ENCODE data around the gene ZNF396. TPM values are rescaled to one million over a fixed set of nuclear protein-coding genes. Genes with fewer than 3 reads are reported as not detected.

The ZNF396 gene
- total and polyA plus RNA-seq, 2 experiments from 2014 or later = 2.0 to 3.4 TPM

DNA sequence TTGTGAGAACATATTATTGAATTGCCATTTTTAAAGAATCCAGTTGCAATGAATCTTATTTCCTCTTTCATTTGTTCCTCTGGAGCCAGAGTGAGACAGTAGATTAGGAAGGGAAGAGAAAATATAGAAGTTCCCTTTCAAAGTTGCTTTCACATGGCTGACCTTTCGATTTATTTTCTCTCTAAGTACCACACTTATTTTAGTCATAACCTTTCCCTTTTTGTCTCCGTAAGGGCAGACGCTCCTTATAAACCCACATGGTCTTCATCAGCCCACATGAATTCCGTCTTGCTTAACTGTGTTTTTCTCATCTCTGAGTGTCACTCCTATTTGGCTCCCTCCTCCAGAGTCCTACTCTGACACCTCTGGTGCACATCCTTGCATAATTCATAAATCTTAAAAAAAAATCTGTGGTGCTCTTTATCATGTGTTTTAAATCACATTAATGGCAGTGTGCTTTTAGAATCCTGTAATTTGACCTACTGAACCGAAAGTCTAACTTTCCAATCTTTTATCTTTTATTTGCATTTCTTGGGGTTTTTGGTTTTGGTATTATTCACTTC lies 38.5 kb upstream of the ZNF396 start:
- no peaks in the 10 kb centered on the region for H4K20me1 ChIP-seq (ENCODE audit: insufficient read depth, poor library complexity, severe bottlenecking)
- no peaks in the 10 kb centered on the region for H3K4me1 ChIP-seq (ENCODE audit: insufficient read depth)
- H3K4me2 ChIP-seq = no peak overlapping the region
- no peak overlapping the region for H3K4me3 ChIP-seq
- no peaks in the 10 kb centered on the region for H3K9me2 ChIP-seq (replicated peaks; ENCODE audit: insufficient read depth)
- H3K36me3 ChIP-seq (replicated peaks; ENCODE audit: insufficient read depth, low read depth) = no peaks in the 10 kb centered on the region
- H2AFZ ChIP-seq = no peak overlapping the region
- H3K27me3 ChIP-seq = no peaks in the 10 kb centered on the region
- peaks cover 5% of the 10 kb centered on the region for H3K9me3 ChIP-seq (ENCODE audit: low read depth)
- DNase-seq (ENCODE audit: low spot score) = no peak
- no peak overlapping the region for H3K27ac ChIP-seq
- 81% methylated on average over 5 of the region's 5 CpGs for WGBS (ENCODE audit: low lambda C conversion rate, missing lambda C conversion rate)
- H3K79me2 ChIP-seq = no peaks in the 10 kb centered on the region
- TF ChIP-seq EZH2phosphoT487 (IDR thresholded peaks at IDR 0.05; ENCODE audit: low read depth, severe bottlenecking, unreplicated experiment) = no peak
- TF ChIP-seq, protein P1, sequence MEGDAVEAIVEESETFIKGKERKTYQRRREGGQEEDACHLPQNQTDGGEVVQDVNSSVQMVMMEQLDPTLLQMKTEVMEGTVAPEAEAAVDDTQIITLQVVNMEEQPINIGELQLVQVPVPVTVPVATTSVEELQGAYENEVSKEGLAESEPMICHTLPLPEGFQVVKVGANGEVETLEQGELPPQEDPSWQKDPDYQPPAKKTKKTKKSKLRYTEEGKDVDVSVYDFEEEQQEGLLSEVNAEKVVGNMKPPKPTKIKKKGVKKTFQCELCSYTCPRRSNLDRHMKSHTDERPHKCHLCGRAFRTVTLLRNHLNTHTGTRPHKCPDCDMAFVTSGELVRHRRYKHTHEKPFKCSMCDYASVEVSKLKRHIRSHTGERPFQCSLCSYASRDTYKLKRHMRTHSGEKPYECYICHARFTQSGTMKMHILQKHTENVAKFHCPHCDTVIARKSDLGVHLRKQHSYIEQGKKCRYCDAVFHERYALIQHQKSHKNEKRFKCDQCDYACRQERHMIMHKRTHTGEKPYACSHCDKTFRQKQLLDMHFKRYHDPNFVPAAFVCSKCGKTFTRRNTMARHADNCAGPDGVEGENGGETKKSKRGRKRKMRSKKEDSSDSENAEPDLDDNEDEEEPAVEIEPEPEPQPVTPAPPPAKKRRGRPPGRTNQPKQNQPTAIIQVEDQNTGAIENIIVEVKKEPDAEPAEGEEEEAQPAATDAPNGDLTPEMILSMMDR (IDR thresholded peaks at IDR 0.05; ENCODE audit: poor library complexity) = no peak
- TF ChIP-seq EZH2 (IDR thresholded peaks at IDR 0.05; ENCODE audit: borderline replicate concordance) = no peak

DNA sequence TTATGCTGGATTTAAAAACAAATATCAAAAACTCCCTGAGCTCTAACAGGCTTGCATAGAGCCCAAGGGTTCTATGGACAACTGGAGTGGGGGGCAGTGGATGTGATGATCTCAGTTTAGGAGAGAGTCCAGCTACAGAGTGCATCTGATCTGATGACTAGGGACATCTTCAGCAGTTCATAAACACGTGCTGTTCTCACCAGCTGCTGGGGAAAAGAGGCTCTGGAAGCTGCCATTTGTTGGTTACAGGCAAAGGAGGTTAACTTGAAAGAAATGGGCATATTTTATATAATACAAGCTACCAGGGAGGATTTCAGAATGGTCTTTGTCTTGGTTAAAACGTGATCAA lies 36.0 kb upstream of the ZNF396 start:
- 53% methylated on average over 2 of the region's 2 CpGs for WGBS (ENCODE audit: low lambda C conversion rate, missing lambda C conversion rate)
- no peak for TF ChIP-seq EZH2phosphoT487 (IDR thresholded peaks at IDR 0.05; ENCODE audit: low read depth, severe bottlenecking, unreplicated experiment)
- no peak for TF ChIP-seq EZH2 (IDR thresholded peaks at IDR 0.05; ENCODE audit: borderline replicate concordance)
- TF ChIP-seq, protein P1 (IDR thresholded peaks at IDR 0.05; ENCODE audit: poor library complexity) = no peak
- no peak overlapping the region for H2AFZ ChIP-seq
- no peaks in the 10 kb centered on the region for H3K9me2 ChIP-seq (replicated peaks; ENCODE audit: insufficient read depth)
- no peak overlapping the region for H3K4me3 ChIP-seq
- no peaks in the 10 kb centered on the region for H3K27me3 ChIP-seq
- no peaks in the 10 kb centered on the region for H4K20me1 ChIP-seq (ENCODE audit: insufficient read depth, poor library complexity, severe bottlenecking)
- DNase-seq (ENCODE audit: low spot score) = no peak
- H3K36me3 ChIP-seq (replicated peaks; ENCODE audit: insufficient read depth, low read depth) = no peaks in the 10 kb centered on the region
- H3K4me2 ChIP-seq = no peak overlapping the region
- H3K79me2 ChIP-seq = no peaks in the 10 kb centered on the region
- no peaks in the 10 kb centered on the region for H3K4me1 ChIP-seq (ENCODE audit: insufficient read depth)
- H3K27ac ChIP-seq = no peak overlapping the region
- H3K9me3 ChIP-seq (ENCODE audit: low read depth) = peaks cover 5% of the 10 kb centered on the region

DNA sequence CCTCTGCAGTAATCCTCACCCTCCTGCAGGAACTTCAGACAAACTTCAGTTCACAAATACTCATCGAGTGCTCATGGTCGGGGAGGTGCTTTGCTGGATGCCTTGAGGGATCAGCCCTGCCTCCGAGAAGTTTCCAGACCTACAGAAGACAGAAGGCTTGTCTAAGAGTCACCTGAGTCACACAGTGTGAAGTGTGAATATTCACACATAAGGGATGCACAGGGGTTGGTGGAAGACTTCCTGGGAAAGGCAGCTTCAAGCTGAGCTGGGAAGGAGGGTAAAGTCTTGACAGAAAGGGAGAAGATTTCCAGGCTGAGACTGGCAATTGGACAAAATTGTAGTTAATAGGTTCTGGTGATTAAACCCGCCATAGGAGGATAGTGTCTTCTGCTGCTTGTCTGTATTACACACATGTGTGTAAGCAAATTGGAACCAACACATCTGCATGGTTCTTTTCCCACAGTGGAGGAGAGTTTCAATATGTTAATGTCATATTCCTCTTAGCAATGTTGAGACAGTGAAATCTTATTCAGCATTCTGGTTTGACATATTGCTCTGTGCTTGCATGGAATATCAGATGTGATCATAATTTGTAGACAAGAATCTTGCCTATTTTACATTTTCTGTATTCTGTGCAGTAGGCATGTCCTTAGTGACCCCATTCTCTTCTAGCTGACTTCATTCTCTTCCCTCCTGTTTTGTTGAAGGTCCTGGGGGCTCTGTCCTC lies 34.7 kb upstream of the ZNF396 start:
- Histone ChIP-seq H3K9me3 (ENCODE audit: low read depth) (no peaks in the 10 kb centered on the region), H3K4me3 (no peak overlapping the region), H3K9me2 (replicated peaks; ENCODE audit: insufficient read depth) (no peaks in the 10 kb centered on the region), H4K20me1 (ENCODE audit: insufficient read depth, poor library complexity, severe bottlenecking) (no peaks in the 10 kb centered on the region), H2AFZ (no peak overlapping the region), H3K4me2 (no peak overlapping the region), H3K36me3 (replicated peaks; ENCODE audit: insufficient read depth, low read depth) (no peaks in the 10 kb centered on the region), H3K79me2 (no peaks in the 10 kb centered on the region), H3K4me1 (ENCODE audit: insufficient read depth) (no peaks in the 10 kb centered on the region), H3K27me3 (no peaks in the 10 kb centered on the region), H3K27ac (no peak overlapping the region)
- no peak for DNase-seq (ENCODE audit: low spot score)
- WGBS (ENCODE audit: low lambda C conversion rate, missing lambda C conversion rate) = 77% methylated on average over 4 of the region's 4 CpGs
- TF ChIP-seq EZH2phosphoT487 (IDR thresholded peaks at IDR 0.05; ENCODE audit: low read depth, severe bottlenecking, unreplicated experiment) (no peak), EZH2 (IDR thresholded peaks at IDR 0.05; ENCODE audit: borderline replicate concordance) (no peak)
- TF ChIP-seq, protein P1 (IDR thresholded peaks at IDR 0.05; ENCODE audit: poor library complexity) = no peak

Data from hepatocyte (in vitro differentiated cells).